Ascending aorta (tissue), 2 donors: ENCODE results near the gene PLXNA2. TPM values are rescaled to one million over a fixed set of nuclear protein-coding genes. Genes with fewer than 3 reads are reported as not detected.

Experiments used
- DNase-seq, 2 donors: peaks; one replicate each; pipeline ENCODE4 v3.0.0-alpha.2; 2019; ENCODE audit warnings: low spot score in 2 of 2
- H3K27ac ChIP-seq, 2 donors: fragments of 200-600 bp; sonication (generic); one replicate each; pipeline ENCODE4 v1.5.1; 2016 to 2017; ENCODE audit warnings: mild to moderate bottlenecking in 1 of 2
- H3K27me3 ChIP-seq: fragments of 200-600 bp; sonication (generic); one replicate; pipeline ENCODE4 v1.5.1; 2017
- H3K36me3 ChIP-seq, 2 donors: fragments of 200-600 bp; sonication (generic); one replicate each; pipeline ENCODE4 v1.5.1; 2016
- H3K4me1 ChIP-seq, 2 donors: fragments of 200-600 bp; sonication (generic); one replicate each; pipeline ENCODE4 v1.5.1; 2016 to 2017; ENCODE audit warnings: mild to moderate bottlenecking in 1 of 2
- H3K4me3 ChIP-seq, 2 donors: fragments of 200-600 bp; sonication (generic); one replicate each; pipeline ENCODE4 v1.5.1; 2016 to 2017; ENCODE audit warnings: mild to moderate bottlenecking in 1 of 2
- H3K9me3 ChIP-seq, 2 donors: fragments of 200-600 bp; sonication (generic); one replicate each; pipeline ENCODE4 v1.5.1; 2016
- CTCF ChIP-seq, 3 experiments: fragments of 200-600 bp in 2 of 3; fragments of 450-650 bp in 1 of 3; sonication (generic) in 2 of 3; IDR thresholded peaks; one replicate each; pipeline ENCODE4 v1.5.1; 2016 to 2019; ENCODE audit warnings: antibody characterized with exemption in 3 of 3, mild to moderate bottlenecking in 1 of 3, moderate library complexity in 1 of 3
- intact Hi-C: fragments of 100-400 bp; cut with DNase I; formaldehyde crosslinking; loops from one replicate; pipeline ENCODE4 v1.15.1; 2023
- total RNA-seq: library from RNA; depleted of rRNA; stranded (reverse); fragments of >200 nt; gene quantifications from one replicate; pipeline ENCODE4 v1.1.0, GENCODE V29; 2016

PLXNA2 gene
- total RNA-seq, 1 donor from 2014 or later, result 33.0 TPM

GRCh38 chr1:208117826-208118225 is 126.4 kb downstream of the PLXNA2 start:
- H3K27me3 ChIP-seq, result no peaks in the 10 kb centered on the region
- TF ChIP-seq CTCF (IDR thresholded peaks at IDR 0.05), result no peak
- H3K27ac ChIP-seq, result no peak overlapping the region
- no peak for DNase-seq
- no peak overlapping the region for H3K4me3 ChIP-seq
- H3K36me3 ChIP-seq, result no peaks in the 10 kb centered on the region
- H3K9me3 ChIP-seq, result no peaks in the 10 kb centered on the region
- intact Hi-C loops, result no loop called here
- peaks cover 0 to 9% of the 10 kb centered on the region in 2 donors for H3K4me1 ChIP-seq

GRCh38 chr1:208117409-208117808 is 126.8 kb downstream of the PLXNA2 start:
- Histone ChIP-seq H3K27ac (no peak overlapping the region), H3K36me3 (no peaks in the 10 kb centered on the region), H3K4me1 (peaks cover 0 to 9% of the 10 kb centered on the region in 2 donors), H3K4me3 (no peak overlapping the region), H3K9me3 (no peaks in the 10 kb centered on the region), H3K27me3 (no peaks in the 10 kb centered on the region)
- no peak for TF ChIP-seq CTCF (IDR thresholded peaks at IDR 0.05)
- no peak for DNase-seq
- intact Hi-C loops, result no loop called here

- H3K4me3 ChIP-seq, result no peak overlapping the region
- no peaks in the 10 kb centered on the region for H3K36me3 ChIP-seq
- DNase-seq, result no peak
- intact Hi-C loops, result no loop called here
- H3K27me3 ChIP-seq, result no peaks in the 10 kb centered on the region
- no peak for TF ChIP-seq CTCF (IDR thresholded peaks at IDR 0.05)
- H3K27ac ChIP-seq, result no peak overlapping the region
- H3K9me3 ChIP-seq, result no peaks in the 10 kb centered on the region
- peaks cover 0 to 9% of the 10 kb centered on the region in 2 donors for H3K4me1 ChIP-seq
Measured at GRCh38 chr1:208115924-208116640, 128.1 kb downstream of the PLXNA2 start.

- peaks cover 0 to 4% of the 10 kb centered on the region in 2 donors for H3K36me3 ChIP-seq
- intact Hi-C loops, result no loop called here
- H3K9me3 ChIP-seq, result no peaks in the 10 kb centered on the region
- DNase-seq, result no peak
- H3K4me1 ChIP-seq, result no peaks in the 10 kb centered on the region
- no peak overlapping the region for H3K4me3 ChIP-seq
- TF ChIP-seq CTCF (IDR thresholded peaks at IDR 0.05), result no peak
- no peaks in the 10 kb centered on the region for H3K27me3 ChIP-seq
- H3K27ac ChIP-seq, result no peak overlapping the region
Measured at GRCh38 chr1:208113011-208113410, 131.2 kb downstream of the PLXNA2 start.

GRCh38 chr1:208112401-208112800 is 131.8 kb downstream of the PLXNA2 start:
- no peak for TF ChIP-seq CTCF (IDR thresholded peaks at IDR 0.05)
- no peaks in the 10 kb centered on the region for H3K27me3 ChIP-seq
- H3K9me3 ChIP-seq, result no peaks in the 10 kb centered on the region
- H3K27ac ChIP-seq, result no peak overlapping the region
- no peak for DNase-seq
- H3K36me3 ChIP-seq, result peaks cover 0 to 4% of the 10 kb centered on the region in 2 donors
- H3K4me1 ChIP-seq, result no peaks in the 10 kb centered on the region
- intact Hi-C loops, result no loop called here
- no peak overlapping the region for H3K4me3 ChIP-seq
